Vagina (tissue), 2 donors: ENCODE data around the gene PITRM1.

ENCODE experiments used
- POLR2A ChIP-seq, 2 donors: fragments of 450-650 bp; IDR thresholded peaks; one replicate each; pipeline ENCODE4 v1.6.1; 2017; ENCODE audit warnings: antibody characterized with exemption in 2 of 2, mild to moderate bottlenecking in 2 of 2, moderate library complexity in 2 of 2
- POLR2AphosphoS5 ChIP-seq, 2 donors: sonication (generic); formaldehyde crosslinking; IDR thresholded peaks; one replicate each; pipeline ENCODE4 v1.9.0; 2017; ENCODE audit warnings: antibody characterized with exemption in 2 of 2, mild to moderate bottlenecking in 2 of 2, low read depth in 1 of 2; ENCODE audit not compliant: insufficient read depth in 1 of 2
- TF ChIP-seq, protein P1 (sequence below), 3 experiments: fragments of 450-650 bp in 2 of 3; fragments of 200-600 bp in 1 of 3; sonication (generic) in 1 of 3; IDR thresholded peaks; one replicate each; pipeline ENCODE4 v1.5.1; 2017 to 2019; ENCODE audit warnings: antibody characterized with exemption in 3 of 3, mild to moderate bottlenecking in 2 of 3, moderate library complexity in 2 of 3

DNA sequence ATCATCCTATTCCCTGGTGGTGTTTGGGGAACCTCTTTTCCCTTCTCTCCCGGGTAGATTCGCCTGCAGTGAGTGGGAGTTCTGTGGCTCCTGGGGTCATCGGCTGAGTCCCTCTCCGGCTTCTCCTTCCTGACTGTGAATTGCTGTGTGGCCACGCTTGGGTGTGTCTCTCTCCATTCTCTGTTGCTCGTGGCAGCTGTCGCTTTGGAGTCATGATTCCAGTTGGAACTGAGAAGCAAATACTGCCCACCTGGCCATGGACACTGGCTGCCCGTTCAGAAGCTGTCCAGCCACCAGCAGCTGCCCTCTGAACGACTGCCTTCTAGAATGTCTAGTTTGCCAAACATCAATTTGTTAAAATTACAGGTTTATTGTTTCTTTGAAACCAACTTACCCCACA lies 23.1 kb upstream of the PITRM1 start:
- TF ChIP-seq, protein P1, sequence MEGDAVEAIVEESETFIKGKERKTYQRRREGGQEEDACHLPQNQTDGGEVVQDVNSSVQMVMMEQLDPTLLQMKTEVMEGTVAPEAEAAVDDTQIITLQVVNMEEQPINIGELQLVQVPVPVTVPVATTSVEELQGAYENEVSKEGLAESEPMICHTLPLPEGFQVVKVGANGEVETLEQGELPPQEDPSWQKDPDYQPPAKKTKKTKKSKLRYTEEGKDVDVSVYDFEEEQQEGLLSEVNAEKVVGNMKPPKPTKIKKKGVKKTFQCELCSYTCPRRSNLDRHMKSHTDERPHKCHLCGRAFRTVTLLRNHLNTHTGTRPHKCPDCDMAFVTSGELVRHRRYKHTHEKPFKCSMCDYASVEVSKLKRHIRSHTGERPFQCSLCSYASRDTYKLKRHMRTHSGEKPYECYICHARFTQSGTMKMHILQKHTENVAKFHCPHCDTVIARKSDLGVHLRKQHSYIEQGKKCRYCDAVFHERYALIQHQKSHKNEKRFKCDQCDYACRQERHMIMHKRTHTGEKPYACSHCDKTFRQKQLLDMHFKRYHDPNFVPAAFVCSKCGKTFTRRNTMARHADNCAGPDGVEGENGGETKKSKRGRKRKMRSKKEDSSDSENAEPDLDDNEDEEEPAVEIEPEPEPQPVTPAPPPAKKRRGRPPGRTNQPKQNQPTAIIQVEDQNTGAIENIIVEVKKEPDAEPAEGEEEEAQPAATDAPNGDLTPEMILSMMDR (IDR thresholded peaks at IDR 0.05) = no peak
- no peak for TF ChIP-seq POLR2AphosphoS5 (IDR thresholded peaks at IDR 0.05; ENCODE audit: insufficient read depth in 1 of 2, low read depth in 1 of 2)
- TF ChIP-seq POLR2A (IDR thresholded peaks at IDR 0.05) = no peak
